ENCODE measurements around the gene CRBN.

- TF ChIP-seq CTCF (conservative IDR thresholded peaks at IDR 0.05) (no peak), EZH2 (IDR thresholded peaks at IDR 0.05; ENCODE audit: low read depth) (no peak)
Measured at GRCh38 chr3:3105815-3106214, 73.7 kb downstream of the CRBN start.
